Heart left ventricle (tissue), 16 donors: ENCODE data around the gene MSH5. TPM values are rescaled to one million over a fixed set of nuclear protein-coding genes. Genes with fewer than 3 reads are reported as not detected.
A peak's percentile ranks its signal among the peaks of the same experiment; 100 is the strongest.

Experiments used
- ATAC-seq, 4 donors: fragments of 200-7000 bp; cut with Tn5 transposase; one replicate each; pipeline ENCODE4 v1.9.1; 2020 to 2022; ENCODE audit warnings: moderate library complexity in 4 of 4, mild to moderate bottlenecking in 3 of 4, moderate number of reproducible peaks in 1 of 4
- DNase-seq, 5 donors: peaks; one replicate each; pipeline ENCODE4 v3.0.0-alpha.2; 2020
- H3K27ac ChIP-seq, 12 donors: fragments of 200-600 bp; sonication (generic) in 4 of 12; one replicate each; pipeline versions ENCODE4 v1.5.0 to v1.8.0; 2016 to 2022; ENCODE audit warnings: mild to moderate bottlenecking in 2 of 12
- H3K27me3 ChIP-seq, 9 donors: fragments of 200-600 bp; sonication (generic) in 2 of 9; one replicate each; pipeline versions ENCODE4 v1.5.1 to v1.8.0; 2016 to 2022; ENCODE audit warnings: mild to moderate bottlenecking in 3 of 9
- H3K36me3 ChIP-seq, 9 donors: fragments of 200-600 bp; sonication (generic) in 2 of 9; one replicate each; pipeline versions ENCODE4 v1.5.0 to v1.8.0; 2018 to 2022; ENCODE audit warnings: mild to moderate bottlenecking in 2 of 9
- H3K4me1 ChIP-seq, 12 donors: fragments of 200-600 bp; sonication (generic) in 4 of 12; one replicate each; pipeline versions ENCODE4 v1.5.0 to v1.8.0; 2016 to 2022; ENCODE audit warnings: mild to moderate bottlenecking in 3 of 12
- H3K4me3 ChIP-seq, 12 donors: fragments of 200-600 bp; sonication (generic) in 4 of 12; one replicate each; pipeline versions ENCODE4 v1.5.0 to v1.8.0; 2017 to 2022; ENCODE audit warnings: mild to moderate bottlenecking in 9 of 12, moderate library complexity in 4 of 12
- H3K9me3 ChIP-seq, 12 donors: fragments of 200-600 bp; sonication (generic) in 4 of 12; one replicate each; pipeline versions ENCODE4 v1.5.0 to v1.8.0; 2016 to 2022; ENCODE audit warnings: mild to moderate bottlenecking in 1 of 12
- CTCF ChIP-seq, 12 donors: fragments of 200-600 bp; sonication (generic) in 4 of 12; IDR thresholded peaks; one replicate each; pipeline versions ENCODE4 v1.5.0 to v1.8.0; 2018 to 2022; ENCODE audit warnings: antibody characterized with exemption in 12 of 12, mild to moderate bottlenecking in 5 of 12
- POLR2A ChIP-seq, 2 donors: fragments of 450-650 bp; IDR thresholded peaks; one replicate each; pipeline ENCODE4 v1.6.1; 2017; ENCODE audit warnings: antibody characterized with exemption in 2 of 2, mild to moderate bottlenecking in 2 of 2, moderate library complexity in 2 of 2
- WGBS, 4 donors: extraction: QIAGEN DNeasy Blood & Tissue Kit in 2 of 4; methylation state at CpG; one replicate each; pipeline versions ENCODE4 v1.1.5 to v1.1.7; 2013 to 2018; 5-methylcytosine and 5-hydroxymethylcytosine counted together
- intact Hi-C, 10 donors: fragments of 100-400 bp; cut with DNase I; formaldehyde crosslinking; loops; one replicate each; pipeline versions ENCODE4 v1.11.1 to v1.14.2; 2022
- polyA plus RNA-seq, 2 donors: library from polyadenylated mRNA; stranded (reverse); fragments of 200-250 nt; gene quantifications; one replicate each; pipeline ENCODE4 v1.2.3, GENCODE V29; 2013
- total RNA-seq, 9 donors: library from RNA; depleted of rRNA in 2 of 9; stranded (reverse); fragments of >200 nt in 2 of 9; fragmentation: NEBNext Ultra II Directional in 3 of 9; extraction: Animal tissue kit (Norgen Biotek cat#: 25700) in 3 of 9; gene quantifications; one replicate each; pipeline versions ENCODE4 v1.1.0 to v1.2.4, GENCODE V29; 2016 to 2023
- donor health status: ischemic (EF 13 %, LVEDD 7.1; RV severe dilation, severe dysfunction).
- donor health status: healthy with polysubstance abuse.
- donor health status: DM: no; HTN: yes; CAD: no.
- donor health status: DM: no; HTN: no; CAD: no.
- donor health status: ischemic (EF 25% LVEDD 6.9; RV normal size, moderate dysfunction).
- donor health status: ischemic (EF 25% LVEDD 5.7; RV mildly dilated, moderate dysfunction).
- donor health status: healthy.
- donor health status: DM: yes; HTN: yes; CAD: no.
- donor health status: ischemic (EF 35%, LVEDD 5.7; RV mildly dilated, moderate dysfunction).
- donor health status: nonischemic (EF 11% LVEDD 7.7; RV severe dilation, severe dysfunction).
- donor health status: DM: yes; HTN: yes; CAD: no.
- donor health status: PGD.
- donor health status: ischemic (EF 29% LVEDD 5.4; RV normal size, mild dysfunction).
- donor health status: nonischemic (EF 23%, LVEDD 6.1; RV moderate dilation, normal function).

The MSH5 gene
- total and polyA plus RNA-seq, 11 donors, result 0.44 to 8.4 (median 1.9) TPM

GRCh38 chr6:31740397-31741223 is 805 bp downstream of the MSH5 start:
- DNase-seq (peak in 3 of 5 donors; percentile 40 to 42 (median 41)), ATAC-seq (peak in 2 of 4 donors; percentile 3)
- peak overlapping the region in 10 of 12 donors; percentile 16 to 88 (median 62) for H3K27ac ChIP-seq
- WGBS, 4 donors, result 16 to 39% (median 21%) methylated on average over 21 to 29 of the region's 29 CpGs
- intact Hi-C loops, result loop anchor here in 1 of 10 donors (5.0 kb wide), 1 partner anchor 37 kb away; the partner anchor contains the start of gene VWA7
- peaks cover 0 to 39% (median 34%) of the 10 kb centered on the region in 12 donors for H3K4me1 ChIP-seq
- no peaks in the 10 kb centered on the region for H3K27me3 ChIP-seq
- H3K36me3 ChIP-seq, result peaks cover 0 to 6% (median 0%) of the 10 kb centered on the region in 9 donors
- TF ChIP-seq CTCF (IDR thresholded peaks at IDR 0.05) (no peak), POLR2A (IDR thresholded peaks at IDR 0.05) (no peak)
- H3K9me3 ChIP-seq, result no peaks in the 10 kb centered on the region
- peak overlapping the region; percentile 40 to 88 (median 74) for H3K4me3 ChIP-seq

GRCh38 chr6:31741815-31742214 is 2.0 kb downstream of the MSH5 start:
- H3K36me3 ChIP-seq, result peaks cover 0 to 10% (median 0%) of the 10 kb centered on the region in 9 donors
- intact Hi-C loops, result loop anchor here in 2 of 10 donors (2.0 to 5.0 kb wide), 2 partner anchors 29 to 35 kb away; partner anchors contain the start of gene VWA7 (in 1 of the 2)
- H3K9me3 ChIP-seq, result no peaks in the 10 kb centered on the region

GRCh38 chr6:31742894-31743293 is 3.1 kb downstream of the MSH5 start:
- intact Hi-C loops, result loop anchor here in 2 of 10 donors (2.0 to 5.0 kb wide), 2 partner anchors 28 to 34 kb away; partner anchors contain the start of gene VWA7 (in 1 of the 2)
- TF ChIP-seq CTCF (IDR thresholded peaks at IDR 0.05) (no peak), POLR2A (IDR thresholded peaks at IDR 0.05) (no peak)
- no peaks in the 10 kb centered on the region for H3K9me3 ChIP-seq
- ATAC-seq, result no peak
- H3K27me3 ChIP-seq, result no peaks in the 10 kb centered on the region
- H3K4me1 ChIP-seq, result peaks cover 0 to 25% (median 21%) of the 10 kb centered on the region in 12 donors
- no peak overlapping the region for H3K4me3 ChIP-seq
- WGBS, 4 donors, result 83 to 88% (median 87%) methylated on average over 3 of the region's 3 CpGs
- H3K36me3 ChIP-seq, result peaks cover 0 to 20% (median 0%) of the 10 kb centered on the region in 9 donors
- no peak for DNase-seq
- no peak overlapping the region for H3K27ac ChIP-seq

More at GRCh38 chr6:31741815-31742214, 2.0 kb downstream of the MSH5 start:
- DNase-seq (no peak), ATAC-seq (no peak)
- no peak for TF ChIP-seq POLR2A (IDR thresholded peaks at IDR 0.05)
- TF ChIP-seq CTCF (IDR thresholded peaks at IDR 0.05), result no peak
- H3K27me3 ChIP-seq, result no peaks in the 10 kb centered on the region
- H3K27ac ChIP-seq, result no peak overlapping the region
- H3K4me1 ChIP-seq, result peaks cover 0 to 36% (median 31%) of the 10 kb centered on the region in 12 donors
- H3K4me3 ChIP-seq, result no peak overlapping the region
- 84 to 88% (median 85%) methylated on average over 2 of the region's 2 CpGs for WGBS, 4 donors

GRCh38 chr6:31744422-31744821 is 4.6 kb downstream of the MSH5 start:
- 48 to 66% (median 50%) methylated on average over 1 of the region's 1 CpG for WGBS, 4 donors
- ATAC-seq (no peak), DNase-seq (no peak)
- Histone ChIP-seq H3K27me3 (no peaks in the 10 kb centered on the region), H3K4me1 (peaks cover 0 to 12% (median 9%) of the 10 kb centered on the region in 12 donors), H3K9me3 (no peaks in the 10 kb centered on the region), H3K4me3 (no peak overlapping the region), H3K27ac (no peak overlapping the region), H3K36me3 (peaks cover 0 to 22% (median 0%) of the 10 kb centered on the region in 9 donors)
- no peak for TF ChIP-seq CTCF (IDR thresholded peaks at IDR 0.05)
- no peak for TF ChIP-seq POLR2A (IDR thresholded peaks at IDR 0.05)
- intact Hi-C loops, result loop anchor here in 1 of 10 donors (5.0 kb wide), 1 partner anchor 33 kb away; the partner anchor contains the start of gene VWA7
